HEK293T (cell line): Measurements from ENCODE around the gene CEACAM19.

ENCODE experiments used
- CTCF ChIA-PET: fragments of 350-600 bp; formaldehyde crosslinking; extraction: SDS; loops from one replicate; lab custom pipeline; 2021; ENCODE audit warnings: antibody characterized with exemption, inconsistent platforms; lab: Yijun Ruan, JAX
- POLR2A ChIA-PET: fragments of 350-600 bp; formaldehyde crosslinking; extraction: SDS; loops from one replicate; lab custom pipeline; 2020; ENCODE audit warnings: antibody characterized with exemption, inconsistent platforms; lab: Yijun Ruan, JAX
- DNase-seq: peaks from one replicate; pipeline ENCODE4 v3.0.0; 2012; ENCODE audit warnings: mixed read lengths; ENCODE audit errors: extremely low spot score
- ARNT ChIP-seq: fragments of 450-650 bp; IDR thresholded peaks from 2 replicates; pipeline ENCODE4 v1.6.1; 2017; ENCODE audit warnings: mild to moderate bottlenecking
- BHLHE40 ChIP-seq: fragments of 450-650 bp; IDR thresholded peaks from 2 replicates; pipeline ENCODE4 v1.6.1; 2016; ENCODE audit warnings: mild to moderate bottlenecking, moderate library complexity, borderline replicate concordance
- CTBP1 ChIP-seq: fragments of 450-650 bp; IDR thresholded peaks from 2 replicates; pipeline ENCODE4 v1.6.1; 2016; ENCODE audit warnings: borderline replicate concordance
- ELF4 ChIP-seq: fragments of 450-650 bp; IDR thresholded peaks from 2 replicates; pipeline ENCODE4 v1.6.1; 2017; ENCODE audit warnings: antibody characterized with exemption
- FOXA1 ChIP-seq: fragments of 450-650 bp; IDR thresholded peaks from 2 replicates; pipeline ENCODE4 v1.6.1; 2016; ENCODE audit warnings: mild to moderate bottlenecking
- FOXK2 ChIP-seq: fragments of 450-650 bp; IDR thresholded peaks from 2 replicates; pipeline ENCODE4 v1.6.1; 2016; ENCODE audit warnings: mild to moderate bottlenecking
- FOXM1 ChIP-seq: fragments of 450-650 bp; IDR thresholded peaks from 2 replicates; pipeline ENCODE4 v1.6.1; 2017; ENCODE audit warnings: mild to moderate bottlenecking, borderline replicate concordance
- HDGF ChIP-seq: fragments of 450-650 bp; IDR thresholded peaks from 2 replicates; pipeline ENCODE4 v1.6.1; 2017; ENCODE audit warnings: antibody characterized with exemption, borderline replicate concordance
- L3MBTL2 ChIP-seq: fragments of 450-650 bp; conservative IDR thresholded peaks from 2 replicates; pipeline ENCODE4 v1.6.1; 2016; ENCODE audit warnings: mild to moderate bottlenecking
- LEF1 ChIP-seq: fragments of 450-650 bp; IDR thresholded peaks from 2 replicates; pipeline ENCODE4 v1.6.1; 2017; ENCODE audit warnings: mild to moderate bottlenecking, borderline replicate concordance
- NFRKB ChIP-seq: fragments of 450-650 bp; IDR thresholded peaks from 2 replicates; pipeline ENCODE4 v1.6.1; 2016; ENCODE audit warnings: mild to moderate bottlenecking, moderate library complexity
- SP1 ChIP-seq: fragments of 450-650 bp; IDR thresholded peaks from 2 replicates; pipeline ENCODE4 v1.6.1; 2017
- SUZ12 ChIP-seq: fragments of 450-650 bp; IDR thresholded peaks from 2 replicates; pipeline ENCODE4 v1.6.1; 2016; ENCODE audit warnings: mild to moderate bottlenecking
- TARDBP ChIP-seq: fragments of 450-650 bp; IDR thresholded peaks from 2 replicates; pipeline ENCODE4 v1.6.1; 2016
- ZNF384 ChIP-seq: fragments of 450-650 bp; IDR thresholded peaks from 2 replicates; pipeline ENCODE4 v1.6.1; 2016
- TF ChIP-seq, protein P1 (sequence below): fragments of 450-650 bp; IDR thresholded peaks from 2 replicates; pipeline ENCODE4 v1.6.1; 2016

Gene CEACAM19

DNA sequence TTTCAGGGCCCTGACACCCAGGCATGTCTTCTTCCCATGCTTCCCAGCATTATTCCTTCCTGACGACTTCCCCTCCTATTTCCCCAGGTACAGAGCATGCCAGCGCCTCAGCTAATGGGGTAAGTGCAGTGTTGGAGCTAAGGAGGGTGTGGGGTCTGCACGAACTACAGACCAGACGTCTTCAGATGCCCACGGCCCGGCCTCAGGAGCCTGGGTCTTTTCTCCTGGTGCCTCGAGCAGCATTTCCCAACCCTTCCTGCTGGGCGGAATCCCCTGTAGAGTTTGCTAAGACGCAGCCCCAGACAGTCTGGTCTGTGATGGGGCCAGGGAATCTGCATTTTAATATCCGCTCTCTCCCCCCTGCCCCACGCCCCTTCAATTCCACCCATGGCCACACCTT lies 10.1 kb upstream of the CEACAM19 start:
- ChIA-PET CTCF (no interaction called here), POLR2A (no interaction called here)
- no peak for DNase-seq
- TF ChIP-seq NFRKB (no peak), FOXK2 (no peak), CTBP1 (no peak), FOXA1 (no peak), SP1 (no peak), SUZ12 (no peak), ELF4 (no peak), HDGF (no peak), FOXM1 (no peak), L3MBTL2 (no peak), LEF1 (no peak), TARDBP (no peak), ARNT (no peak), ZNF384 (no peak), BHLHE40 (no peak)
- TF ChIP-seq, protein P1, sequence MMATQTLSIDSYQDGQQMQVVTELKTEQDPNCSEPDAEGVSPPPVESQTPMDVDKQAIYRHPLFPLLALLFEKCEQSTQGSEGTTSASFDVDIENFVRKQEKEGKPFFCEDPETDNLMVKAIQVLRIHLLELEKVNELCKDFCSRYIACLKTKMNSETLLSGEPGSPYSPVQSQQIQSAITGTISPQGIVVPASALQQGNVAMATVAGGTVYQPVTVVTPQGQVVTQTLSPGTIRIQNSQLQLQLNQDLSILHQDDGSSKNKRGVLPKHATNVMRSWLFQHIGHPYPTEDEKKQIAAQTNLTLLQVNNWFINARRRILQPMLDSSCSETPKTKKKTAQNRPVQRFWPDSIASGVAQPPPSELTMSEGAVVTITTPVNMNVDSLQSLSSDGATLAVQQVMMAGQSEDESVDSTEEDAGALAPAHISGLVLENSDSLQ: no peak

DNA sequence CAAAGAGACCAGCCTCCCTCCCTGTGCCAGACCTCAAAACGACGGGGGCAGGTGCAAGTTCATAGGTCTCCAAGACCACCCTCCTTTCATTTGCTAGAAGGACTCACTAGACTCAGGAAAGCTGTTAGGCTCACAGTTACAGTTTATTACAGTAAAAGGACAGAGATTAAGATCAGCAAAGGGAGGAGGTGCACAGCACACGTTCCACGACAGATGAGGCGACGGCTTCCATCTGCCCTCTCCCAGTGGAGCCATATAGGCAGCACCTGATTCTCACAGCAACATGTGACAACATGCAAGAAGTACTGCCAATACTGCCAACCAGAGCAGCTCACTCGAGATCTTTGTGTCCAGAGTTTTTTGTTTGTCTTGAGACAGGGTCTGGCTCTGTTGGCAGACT lies 9.4 kb upstream of the CEACAM19 start:
- no peak for DNase-seq
- ChIA-PET POLR2A (interaction anchor here (1.6 kb wide), 1 partner anchor 11 kb away, joined by 3 read pairs; no protein-coding TSS in a partner anchor), CTCF (no interaction called here)
- TF ChIP-seq FOXK2 (no peak), SUZ12 (no peak), FOXM1 (no peak), BHLHE40 (no peak)
- TF ChIP-seq, protein P1: no peak

DNA sequence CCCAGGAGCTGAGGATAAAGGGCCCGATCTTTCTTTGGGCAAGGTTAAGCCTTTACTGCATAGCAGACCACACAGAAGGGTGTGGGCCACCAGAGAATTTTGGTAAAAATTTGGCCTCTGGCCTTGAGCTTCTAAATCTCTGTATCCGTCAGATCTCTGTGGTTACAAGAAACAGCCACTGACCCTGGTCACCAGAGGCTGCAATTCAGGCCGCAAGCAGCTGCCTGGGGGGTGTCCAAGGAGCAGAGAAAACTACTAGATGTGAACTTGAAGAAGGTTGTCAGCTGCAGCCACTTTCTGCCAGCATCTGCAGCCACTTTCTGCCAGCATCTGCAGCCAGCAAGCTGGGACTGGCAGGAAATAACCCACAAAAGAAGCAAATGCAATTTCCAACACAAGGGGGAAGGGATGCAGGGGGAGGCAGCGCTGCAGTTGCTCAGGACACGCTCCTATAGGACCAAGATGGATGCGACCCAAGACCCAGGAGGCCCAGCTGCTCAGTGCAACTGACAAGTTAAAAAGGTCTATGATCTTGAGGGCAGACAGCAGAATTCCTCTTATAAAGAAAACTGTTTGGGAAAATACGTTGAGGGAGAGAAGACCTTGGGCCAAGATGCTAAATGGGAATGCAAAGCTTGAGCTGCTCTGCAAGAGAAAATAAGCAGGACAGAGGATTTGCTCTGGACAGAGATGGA lies 8.4 kb upstream of the CEACAM19 start:
- TF ChIP-seq BHLHE40 (no peak), SP1 (no peak), LEF1 (no peak), SUZ12 (no peak)
- POLR2A ChIA-PET: interaction anchor here (1.4 to 1.6 kb wide), 2 partner anchors 10 to 14 kb away, joined by 3 read pairs; no protein-coding TSS in a partner anchor
- no peak for DNase-seq
- CTCF ChIA-PET: interaction anchor here (0.8 to 1.3 kb wide), 2 partner anchors 25 to 92 kb away, joined by 4 read pairs; no protein-coding TSS in a partner anchor

DNA sequence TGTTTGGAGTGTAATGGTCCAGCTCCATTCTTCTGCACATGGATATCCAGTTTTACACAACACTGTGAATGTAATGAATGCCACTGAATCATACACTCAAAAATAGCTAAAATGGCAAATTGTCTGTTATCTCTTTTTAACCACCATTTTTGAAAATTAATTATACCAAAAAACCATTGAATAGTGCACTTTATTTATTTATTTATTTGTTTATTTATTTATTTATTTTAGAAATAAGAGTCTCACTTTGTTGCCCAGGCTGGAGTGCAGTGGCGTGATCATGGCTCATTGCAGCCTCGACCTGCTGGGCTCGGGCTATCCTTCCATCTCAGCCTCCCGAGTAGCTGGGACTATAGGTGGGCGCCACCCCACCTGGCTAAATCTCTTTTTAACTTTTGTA lies 7.3 kb upstream of the CEACAM19 start:
- ChIA-PET CTCF (interaction anchor here (0.8 to 1.3 kb wide), 2 partner anchors 24 to 93 kb away, joined by 4 read pairs; no protein-coding TSS in a partner anchor), POLR2A (interaction anchor here (1.4 kb wide), 1 partner anchor 13 kb away, joined by 3 read pairs; no protein-coding TSS in a partner anchor)
- DNase-seq: no peak
- TF ChIP-seq ELF4 (no peak), NFRKB (no peak), CTBP1 (no peak), SP1 (no peak), ARNT (no peak), FOXK2 (no peak), BHLHE40 (no peak), SUZ12 (no peak), LEF1 (no peak), FOXM1 (no peak)

DNA sequence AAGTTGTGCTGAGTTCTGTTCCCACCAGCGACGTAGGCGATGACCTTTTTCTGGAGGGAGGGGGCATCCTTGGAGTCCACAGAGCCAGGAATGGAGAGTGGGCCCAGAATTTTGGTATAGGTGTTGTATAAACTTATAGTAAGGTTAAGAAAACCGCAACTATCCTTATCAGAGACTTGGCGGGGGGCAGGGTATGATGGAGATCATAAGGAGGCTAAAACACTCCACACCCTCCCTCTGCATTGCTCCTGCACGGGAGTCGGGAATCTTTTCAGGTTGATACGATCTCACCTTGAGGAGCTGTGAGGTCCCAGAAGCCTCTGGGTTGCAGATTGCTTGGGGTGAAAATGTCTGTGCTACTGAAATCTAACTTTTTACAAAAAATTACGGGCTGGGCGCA lies 6.3 kb upstream of the CEACAM19 start:
- TF ChIP-seq LEF1: no peak
- TF ChIP-seq, protein P1: no peak
- no peak for TF ChIP-seq FOXA1
- no peak for TF ChIP-seq CTBP1
- TF ChIP-seq SP1: no peak
- TF ChIP-seq ZNF384: no peak
- no peak for TF ChIP-seq HDGF
- TF ChIP-seq ELF4: no peak
- no peak for TF ChIP-seq TARDBP
- TF ChIP-seq ARNT: no peak
- TF ChIP-seq SUZ12: no peak
- ChIA-PET POLR2A (no interaction called here), CTCF (no interaction called here)
- no peak for DNase-seq

DNA sequence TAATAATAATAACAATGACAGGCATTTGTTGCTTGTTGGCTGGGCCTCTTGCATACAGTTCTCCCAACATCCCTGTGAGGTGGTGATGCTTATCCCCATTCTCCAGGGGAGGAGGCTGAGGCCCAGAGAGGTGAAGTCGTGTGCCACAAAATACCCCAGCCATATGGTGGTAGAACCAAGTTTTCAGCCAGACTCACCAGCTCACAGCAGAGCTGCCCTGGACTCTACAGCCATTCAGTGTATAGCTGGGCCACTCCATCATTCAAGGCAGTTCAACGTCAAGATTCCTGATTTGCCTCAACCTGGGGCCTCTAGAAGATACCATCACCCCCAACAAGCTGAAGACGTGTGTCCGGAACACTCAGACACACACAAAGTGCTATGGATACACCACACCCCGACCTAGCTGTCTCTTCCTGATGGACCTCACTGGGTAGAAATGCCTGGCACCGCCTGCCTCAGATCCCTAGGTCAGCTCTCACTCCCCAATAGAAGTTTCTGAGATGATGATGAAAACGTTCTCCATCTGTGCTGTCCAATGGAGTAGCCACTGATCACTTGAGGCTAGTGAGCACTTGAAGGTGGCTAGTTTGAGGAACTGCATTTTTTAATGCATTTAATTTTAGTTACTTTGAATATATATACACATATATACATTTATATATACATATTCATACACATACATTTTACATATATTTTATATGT lies 4.3 kb upstream of the CEACAM19 start:
- TF ChIP-seq FOXM1 (no peak), ELF4 (no peak), LEF1 (no peak), HDGF (no peak), SP1 (no peak), SUZ12 (no peak), NFRKB (no peak), FOXK2 (no peak), TARDBP (no peak), ZNF384 (no peak), ARNT (no peak), CTBP1 (no peak), L3MBTL2 (no peak), BHLHE40 (no peak), FOXA1 (no peak)
- TF ChIP-seq, protein P1: no peak
- DNase-seq: no peak
- ChIA-PET POLR2A (no interaction called here), CTCF (no interaction called here)
